NCI-H1417 treated with DMSO at 0.1 percent for 48 hours (cell line): Measurements from ENCODE around the gene C3orf52.

Source experiments
- DNase-seq: peaks from one replicate; lab custom pipeline; 2025; lab: John Stamatoyannopoulos, UW

Gene C3orf52

GRCh38 chr3:112136959-112137693 is 50.9 kb downstream of the C3orf52 start:
- DNase-seq: peak; percentile 42

DNA sequence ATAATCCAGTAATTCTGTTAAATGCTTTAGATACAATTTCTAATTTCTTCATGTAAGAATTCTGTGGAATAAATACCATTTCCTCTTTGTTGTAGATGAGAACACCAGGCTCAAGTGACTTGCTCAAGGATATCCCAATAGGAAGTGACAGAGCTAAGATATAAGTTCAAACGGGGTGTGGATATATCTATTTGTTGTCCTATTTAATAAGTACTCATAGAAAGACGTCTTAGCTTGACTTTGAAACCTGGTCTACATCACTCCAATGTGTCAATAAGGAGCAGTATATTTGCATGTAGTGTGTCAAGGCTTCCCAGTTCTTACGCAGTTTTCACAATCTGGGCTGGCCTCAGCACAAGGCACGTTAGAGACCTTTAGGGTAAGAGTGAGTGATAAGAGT is 51.6 kb downstream of the C3orf52 start:
- DNase-seq: no peak

DNA sequence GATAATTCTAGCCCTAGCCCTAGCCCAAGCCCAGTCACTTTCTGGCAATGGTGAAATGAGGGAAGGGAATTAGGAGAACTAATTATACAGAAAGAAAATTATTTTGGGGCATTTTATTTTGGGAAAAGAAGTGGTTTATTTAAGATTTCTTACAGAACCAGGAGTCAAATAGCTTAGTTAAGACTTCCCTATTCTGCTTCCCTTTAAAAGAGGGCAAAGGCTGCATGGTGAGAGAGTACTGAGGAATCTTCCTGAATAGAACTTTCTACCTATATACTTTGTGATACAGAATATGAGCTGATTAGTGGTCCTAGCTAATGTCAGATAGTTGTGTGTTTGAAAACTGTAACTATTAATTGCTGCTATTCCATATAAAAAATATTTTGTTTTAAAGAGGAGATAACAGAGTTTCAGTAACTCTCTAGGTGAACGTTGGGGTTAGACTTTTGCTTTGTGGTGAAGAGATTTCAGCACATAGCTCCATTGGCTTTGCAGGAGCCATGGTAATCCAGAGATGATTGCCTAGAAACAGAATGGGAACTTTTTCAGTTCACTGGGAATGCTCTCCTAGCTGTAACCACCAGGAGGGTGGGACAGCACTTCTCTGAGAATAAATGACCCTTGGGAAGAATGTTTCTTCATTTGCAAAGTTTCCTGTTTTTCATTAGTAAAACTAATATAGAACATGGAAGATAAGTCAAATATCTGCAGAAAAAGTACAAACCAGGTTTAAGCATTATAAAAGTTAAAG is 52.2 kb downstream of the C3orf52 start:
- no peak for DNase-seq

DNA sequence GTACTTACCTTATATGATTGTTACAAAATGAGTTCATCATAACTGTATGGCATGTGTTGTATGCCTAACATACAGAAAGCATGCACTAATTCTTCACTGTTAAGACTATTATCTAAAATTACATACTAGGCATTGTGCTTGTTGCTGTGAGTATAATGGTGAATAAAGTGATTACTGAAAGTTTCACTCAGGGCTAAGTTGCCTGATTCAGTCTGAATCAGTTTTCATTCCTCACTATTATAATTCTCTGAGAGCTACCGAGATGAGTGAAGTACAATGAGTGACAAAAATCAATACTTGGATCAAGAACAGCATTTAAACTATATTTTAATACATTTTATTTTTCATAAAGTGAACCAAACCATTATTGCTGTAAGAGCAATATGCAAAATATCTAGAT is 54.4 kb downstream of the C3orf52 start:
- no peak for DNase-seq

DNA sequence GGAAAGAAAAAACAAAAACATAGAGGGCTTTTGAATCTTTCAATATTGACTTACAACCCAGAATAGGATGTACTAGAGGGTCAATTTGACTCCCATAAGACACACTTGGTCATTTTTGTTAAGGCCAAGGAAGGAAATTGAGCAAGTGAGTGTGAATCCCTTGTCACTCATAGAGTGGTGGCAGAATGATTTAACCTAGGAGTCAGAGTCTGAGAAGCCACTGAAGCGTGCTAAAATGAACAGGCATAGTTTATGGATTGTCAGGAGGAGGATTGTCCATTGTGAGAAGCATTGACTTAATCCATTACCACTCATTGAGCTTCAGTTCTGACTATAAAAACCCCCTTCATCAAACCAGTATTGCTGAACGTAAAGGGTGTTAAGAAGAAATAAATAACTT is 55.1 kb downstream of the C3orf52 start:
- no peak for DNase-seq

- DNase-seq: no peak
Measured at GRCh38 chr3:112143251-112143650, 57.1 kb downstream of the C3orf52 start.

DNA sequence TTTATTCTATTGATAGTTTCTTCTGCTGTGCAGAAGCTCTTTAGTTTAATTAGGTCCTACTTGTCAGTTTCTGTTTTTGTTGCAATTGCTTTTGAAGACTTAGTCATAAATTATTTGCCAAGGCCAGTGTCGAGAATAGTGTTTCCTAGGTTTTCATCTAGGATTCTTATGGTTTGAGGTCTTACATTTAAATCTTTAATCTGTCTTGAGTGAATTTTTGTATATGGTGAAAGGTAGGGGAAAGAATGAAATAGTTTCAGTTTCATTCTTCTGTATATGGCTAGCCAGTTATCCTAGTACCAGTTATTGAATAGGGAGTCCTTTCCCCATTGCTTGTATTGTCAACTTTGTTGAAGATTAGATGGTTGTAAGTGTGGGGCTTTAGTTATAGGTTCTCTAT is 57.5 kb downstream of the C3orf52 start:
- no peak for DNase-seq

DNA sequence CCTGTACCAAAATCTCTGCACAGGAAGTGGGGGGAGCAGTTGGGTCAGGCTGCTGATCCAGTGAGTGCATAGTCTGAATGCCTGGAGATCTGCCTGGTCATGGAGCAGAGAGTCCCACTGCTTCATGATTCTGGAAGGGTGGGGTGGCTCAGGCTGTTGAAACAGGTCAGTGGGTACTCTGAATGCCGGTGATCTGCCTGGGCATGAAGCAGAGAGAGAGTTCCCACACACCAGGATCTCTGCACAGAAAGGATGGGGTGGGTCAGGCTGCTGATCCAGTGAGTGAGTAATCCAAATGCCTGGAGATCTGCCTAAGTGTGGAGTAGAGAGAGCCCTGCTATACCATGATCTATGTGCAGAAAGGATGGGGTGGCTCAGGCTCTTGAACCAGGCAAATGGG is 62.9 kb downstream of the C3orf52 start:
- DNase-seq: no peak

DNA sequence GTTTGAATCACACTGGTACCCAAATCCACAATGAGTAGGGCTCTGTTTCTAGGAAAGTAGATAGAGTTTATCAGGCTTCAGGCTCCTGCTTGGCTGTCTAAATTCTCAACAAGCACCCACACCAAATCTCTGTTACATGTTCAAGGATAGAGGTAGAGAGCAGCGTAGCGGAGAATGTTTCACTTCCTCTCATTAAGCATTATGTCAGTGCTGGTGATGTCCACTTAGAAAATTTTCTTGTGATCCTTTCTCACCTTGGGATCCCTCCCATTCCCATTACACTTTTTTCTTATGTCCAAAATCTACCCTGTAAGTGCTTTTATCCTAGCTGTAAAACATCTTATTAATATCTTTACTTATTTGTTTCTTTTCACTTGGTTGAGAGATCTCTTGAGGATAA is 81.6 kb downstream of the C3orf52 start:
- no peak for DNase-seq
